A549 (cell line): Measurements from ENCODE around the gene CFAP58.

ENCODE experiments used
- BHLHE40 ChIP-seq: IDR thresholded peaks from 2 replicates; pipeline ENCODE4 v1.6.1; 2012; ENCODE audit warnings: low read depth, low read length, inconsistent platforms
- JUN ChIP-seq, 2 experiments: fragments of >200 bp; sonication (Bioruptor Twin); formaldehyde crosslinking; IDR thresholded peaks; 2 replicates in 1 of 2; 3 replicates in 1 of 2; pipeline ENCODE4 v1.6.1; 2016 to 2017
- NR3C1 ChIP-seq: fragments of >200 bp; sonication (Bioruptor Twin); formaldehyde crosslinking; IDR thresholded peaks from 3 replicates; pipeline ENCODE4 v1.6.1; 2017
- POLR2A ChIP-seq: IDR thresholded peaks from 2 replicates; pipeline ENCODE4 v1.6.1; 2012; ENCODE audit warnings: mild to moderate bottlenecking, low read length
- RAD21 ChIP-seq, 2 experiments: fragments of >200 bp in 1 of 2; sonication (Bioruptor Twin) in 1 of 2; formaldehyde crosslinking in 1 of 2; IDR thresholded peaks in 1 of 2; conservative IDR thresholded peaks in 1 of 2; 2 replicates in 1 of 2; 3 replicates in 1 of 2; pipeline ENCODE4 v1.6.1; 2012 to 2018; ENCODE audit warnings: inconsistent platforms in 1 of 2
- ZNF302 ChIP-seq: fragments of 250-450 bp; sonication (Bioruptor Pico); IDR thresholded peaks from 2 replicates; pipeline ENCODE4 v1.9.0; 2021; ENCODE audit warnings: inconsistent platforms, mild to moderate bottlenecking, moderate library complexity
- TF ChIP-seq, protein P1 (sequence below): fragments of >200 bp; sonication (Bioruptor Twin); formaldehyde crosslinking; IDR thresholded peaks from 3 replicates; pipeline ENCODE4 v1.5.1; 2016
- TF ChIP-seq, protein P2 (sequence below): fragments of 450-650 bp; IDR thresholded peaks from 2 replicates; pipeline ENCODE4 v1.6.1; 2014; ENCODE audit warnings: antibody characterized with exemption
- TF ChIP-seq, protein P3 (sequence below): IDR thresholded peaks from 2 replicates; pipeline ENCODE4 v1.6.1; 2012

DNA sequence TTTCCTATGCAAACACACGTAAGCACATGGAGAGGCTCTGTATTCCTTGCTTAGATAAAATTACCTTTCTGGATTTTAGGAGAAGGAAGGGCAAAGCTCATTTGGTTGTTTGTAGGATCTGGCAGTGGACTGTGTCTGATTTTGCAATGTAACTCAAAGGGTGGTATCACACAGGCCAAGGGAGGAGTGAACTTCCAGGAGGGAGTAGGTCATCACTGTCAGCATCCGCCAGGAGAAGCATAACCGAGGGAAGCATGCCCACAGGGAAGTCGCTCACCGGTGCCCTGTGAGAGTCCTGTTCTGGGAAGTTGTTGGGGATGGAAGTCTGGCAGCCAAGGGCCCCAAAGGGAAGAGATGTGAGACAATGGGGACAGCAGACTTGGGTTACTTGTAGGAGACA is 74.4 kb downstream of the CFAP58 start:
- TF ChIP-seq NR3C1, result no peak
- TF ChIP-seq RAD21 (conservative IDR thresholded peaks at IDR 0.05 in 1 of 2, IDR thresholded peaks at IDR 0.05 in 1 of 2), result no peak
- TF ChIP-seq, protein P1, sequence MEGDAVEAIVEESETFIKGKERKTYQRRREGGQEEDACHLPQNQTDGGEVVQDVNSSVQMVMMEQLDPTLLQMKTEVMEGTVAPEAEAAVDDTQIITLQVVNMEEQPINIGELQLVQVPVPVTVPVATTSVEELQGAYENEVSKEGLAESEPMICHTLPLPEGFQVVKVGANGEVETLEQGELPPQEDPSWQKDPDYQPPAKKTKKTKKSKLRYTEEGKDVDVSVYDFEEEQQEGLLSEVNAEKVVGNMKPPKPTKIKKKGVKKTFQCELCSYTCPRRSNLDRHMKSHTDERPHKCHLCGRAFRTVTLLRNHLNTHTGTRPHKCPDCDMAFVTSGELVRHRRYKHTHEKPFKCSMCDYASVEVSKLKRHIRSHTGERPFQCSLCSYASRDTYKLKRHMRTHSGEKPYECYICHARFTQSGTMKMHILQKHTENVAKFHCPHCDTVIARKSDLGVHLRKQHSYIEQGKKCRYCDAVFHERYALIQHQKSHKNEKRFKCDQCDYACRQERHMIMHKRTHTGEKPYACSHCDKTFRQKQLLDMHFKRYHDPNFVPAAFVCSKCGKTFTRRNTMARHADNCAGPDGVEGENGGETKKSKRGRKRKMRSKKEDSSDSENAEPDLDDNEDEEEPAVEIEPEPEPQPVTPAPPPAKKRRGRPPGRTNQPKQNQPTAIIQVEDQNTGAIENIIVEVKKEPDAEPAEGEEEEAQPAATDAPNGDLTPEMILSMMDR, result no peak
- no peak for TF ChIP-seq JUN (IDR thresholded peaks at IDR 0.05)
- TF ChIP-seq POLR2A, result no peak
- TF ChIP-seq BHLHE40, result no peak
- TF ChIP-seq, protein P2, sequence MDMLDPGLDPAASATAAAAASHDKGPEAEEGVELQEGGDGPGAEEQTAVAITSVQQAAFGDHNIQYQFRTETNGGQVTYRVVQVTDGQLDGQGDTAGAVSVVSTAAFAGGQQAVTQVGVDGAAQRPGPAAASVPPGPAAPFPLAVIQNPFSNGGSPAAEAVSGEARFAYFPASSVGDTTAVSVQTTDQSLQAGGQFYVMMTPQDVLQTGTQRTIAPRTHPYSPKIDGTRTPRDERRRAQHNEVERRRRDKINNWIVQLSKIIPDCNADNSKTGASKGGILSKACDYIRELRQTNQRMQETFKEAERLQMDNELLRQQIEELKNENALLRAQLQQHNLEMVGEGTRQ, result no peak
- no peak for TF ChIP-seq ZNF302 (CRISPR knock-in tag)
- TF ChIP-seq, protein P3, sequence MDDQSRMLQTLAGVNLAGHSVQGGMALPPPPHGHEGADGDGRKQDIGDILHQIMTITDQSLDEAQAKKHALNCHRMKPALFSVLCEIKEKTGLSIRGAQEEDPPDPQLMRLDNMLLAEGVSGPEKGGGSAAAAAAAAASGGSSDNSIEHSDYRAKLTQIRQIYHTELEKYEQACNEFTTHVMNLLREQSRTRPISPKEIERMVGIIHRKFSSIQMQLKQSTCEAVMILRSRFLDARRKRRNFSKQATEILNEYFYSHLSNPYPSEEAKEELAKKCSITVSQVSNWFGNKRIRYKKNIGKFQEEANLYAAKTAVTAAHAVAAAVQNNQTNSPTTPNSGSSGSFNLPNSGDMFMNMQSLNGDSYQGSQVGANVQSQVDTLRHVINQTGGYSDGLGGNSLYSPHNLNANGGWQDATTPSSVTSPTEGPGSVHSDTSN, result no peak
